Endodermal cell (in vitro differentiated cells): Measurements from ENCODE around the gene GOLGA6L1. TPM values are rescaled to one million over a fixed set of nuclear protein-coding genes. Genes with fewer than 3 reads are reported as not detected.
A peak's percentile ranks its signal among the peaks of the same experiment; 100 is the strongest.
"Not testable (repeated sequence)": the region's sequence is repeated elsewhere in the genome, so short reads cannot be mapped to it uniquely, and the experiment has no call there.

ENCODE experiments used
- DNase-seq: peaks from one replicate; pipeline ENCODE4 v3.0.0-alpha.2; 2017
- H3K27ac ChIP-seq: 2 replicates; pipeline ENCODE4 v1.5.1; 2013; ENCODE audit warnings: mild to moderate bottlenecking, low read depth, low read length, moderate library complexity
- H3K27me3 ChIP-seq: 2 replicates; pipeline ENCODE4 v1.6.1; 2013; ENCODE audit warnings: mild to moderate bottlenecking, low read length, moderate library complexity; ENCODE audit not compliant: insufficient read depth, control insufficient read depth, poor library complexity, severe bottlenecking
- H3K36me3 ChIP-seq: 2 replicates; pipeline ENCODE4 v1.7.0; 2013; ENCODE audit warnings: mild to moderate bottlenecking, low read length, moderate library complexity; ENCODE audit not compliant: control insufficient read depth, insufficient read depth
- H3K4me1 ChIP-seq: one replicate; pipeline ENCODE4 v1.7.0; 2013; ENCODE audit warnings: low read length; ENCODE audit not compliant: control insufficient read depth, insufficient read depth
- H3K4me3 ChIP-seq: 2 replicates; pipeline ENCODE4 v1.5.1; 2013; ENCODE audit warnings: mild to moderate bottlenecking, low read length, moderate library complexity
- H3K9ac ChIP-seq: 2 replicates; pipeline ENCODE4 v1.6.1; 2013; ENCODE audit warnings: mild to moderate bottlenecking, low read length, moderate library complexity; ENCODE audit not compliant: poor library complexity, severe bottlenecking; ENCODE audit errors: extremely low read depth
- H3K9me3 ChIP-seq: 2 replicates; pipeline ENCODE4 v1.6.1; 2013; ENCODE audit warnings: mild to moderate bottlenecking, low read length, moderate library complexity; ENCODE audit not compliant: control insufficient read depth
- H3K27ac Mint-ChIP-seq: 2 replicates; pipeline ENCODE4 v1.8.0; 2020; ENCODE audit warnings: mixed read lengths
- H3K27me3 Mint-ChIP-seq: 2 replicates; pipeline ENCODE4 v1.8.0; 2021; ENCODE audit warnings: mild to moderate bottlenecking, mixed read lengths; ENCODE audit not compliant: insufficient read depth
- H3K36me3 Mint-ChIP-seq: 2 replicates; pipeline ENCODE4 v1.8.0; 2020; ENCODE audit warnings: low read depth, mixed read lengths
- H3K4me1 Mint-ChIP-seq: 2 replicates; pipeline ENCODE4 v1.8.0; 2020; ENCODE audit warnings: mixed read lengths
- H3K4me3 Mint-ChIP-seq: 2 replicates; pipeline ENCODE4 v1.8.0; 2020; ENCODE audit warnings: mild to moderate bottlenecking, moderate library complexity, mixed read lengths
- H3K9me3 Mint-ChIP-seq: 2 replicates; pipeline ENCODE4 v1.8.0; 2020; ENCODE audit warnings: mild to moderate bottlenecking, mixed read lengths
- CTCF ChIP-seq: fragments of 200-600 bp; sonication (generic); conservative IDR thresholded peaks from 2 replicates; pipeline ENCODE4 v1.5.0; 2021; ENCODE audit warnings: antibody characterized with exemption, mild to moderate bottlenecking
- WGBS, 2 experiments: methylation state at CpG; one replicate each; pipeline versions ENCODE4 v1.1.5 to v1.1.7; 2013; ENCODE audit warnings: missing lambda C conversion rate in 2 of 2, mixed read lengths in 1 of 2; ENCODE audit not compliant: insufficient coverage in 1 of 2, insufficient read length in 1 of 2; 5-methylcytosine and 5-hydroxymethylcytosine counted together
- total RNA-seq, 2 donors: library from RNA; stranded (reverse); fragmentation: NEBNext Ultra II Directional in 1 of 2; extraction: Animal tissue kit (Norgen Biotek cat#: 25700) in 1 of 2; gene quantifications; 2 replicates in 1 of 2; 3 replicates in 1 of 2; pipeline ENCODE4 v1.2.1, GENCODE V29; 2021

The GOLGA6L1 gene
- total RNA-seq, 2 donors from 2014 or later = not detected

- Mint-ChIP-seq H3K27ac (no peak overlapping the region), H3K4me1 (peaks cover 21% of the 10 kb centered on the region), H3K36me3 (no peaks in the 10 kb centered on the region), H3K27me3 (no peaks in the 10 kb centered on the region), H3K4me3 (no peak overlapping the region), H3K9me3 (peaks cover 57% of the 10 kb centered on the region)
- no peak overlapping the region for H3K27ac ChIP-seq
- H3K4me3 ChIP-seq = no peak overlapping the region
- no peak for TF ChIP-seq CTCF
- H3K4me1 ChIP-seq = no peaks in the 10 kb centered on the region
- H3K9ac ChIP-seq = no peak overlapping the region
- no peak for DNase-seq
- WGBS, 2 experiments = 100% methylated on average over 1 of the region's 1 CpG; no CpG with 5 or more reads in 1 of the 2 experiments
- no peaks in the 10 kb centered on the region for H3K9me3 ChIP-seq
- H3K27me3 ChIP-seq = no peaks in the 10 kb centered on the region
- H3K36me3 ChIP-seq = no peaks in the 10 kb centered on the region
Observed at GRCh38 chr15:23083115-23083514, 53.5 kb downstream of the GOLGA6L1 start.

GRCh38 chr15:23081996-23082737, 54.5 kb downstream of the GOLGA6L1 start:
- 82 to 85% methylated on average over 2 to 6 of the region's 8 CpGs for WGBS, 2 experiments
- not testable (repeated sequence) for H3K27me3 Mint-ChIP-seq, H3K9ac ChIP-seq, H3K4me1 ChIP-seq, H3K4me3 Mint-ChIP-seq, H3K27ac ChIP-seq, H3K9me3 ChIP-seq, H3K27ac Mint-ChIP-seq, H3K4me3 ChIP-seq, H3K27me3 ChIP-seq, H3K36me3 Mint-ChIP-seq, H3K36me3 ChIP-seq
- peaks cover 61% of the 10 kb centered on the region for H3K9me3 Mint-ChIP-seq
- peaks cover 21% of the 10 kb centered on the region for H3K4me1 Mint-ChIP-seq
- DNase-seq = peak; percentile 49

- no peak overlapping the region for H3K27ac ChIP-seq
- H3K36me3 ChIP-seq = no peaks in the 10 kb centered on the region
- Mint-ChIP-seq H3K27ac (no peak overlapping the region), H3K4me3 (no peak overlapping the region), H3K9me3 (peaks cover 54% of the 10 kb centered on the region), H3K36me3 (no peaks in the 10 kb centered on the region), H3K4me1 (peaks cover 21% of the 10 kb centered on the region), H3K27me3 (no peaks in the 10 kb centered on the region)
- H3K4me1 ChIP-seq = no peaks in the 10 kb centered on the region
- no peaks in the 10 kb centered on the region for H3K27me3 ChIP-seq
- H3K4me3 ChIP-seq = no peak overlapping the region
- no peak for DNase-seq
- H3K9me3 ChIP-seq = no peaks in the 10 kb centered on the region
- no peak for TF ChIP-seq CTCF
- H3K9ac ChIP-seq = no peak overlapping the region
- 80 to 88% methylated on average over 1 to 3 of the region's 3 CpGs for WGBS, 2 experiments
Observed at GRCh38 chr15:23081271-23081670, 55.4 kb downstream of the GOLGA6L1 start.

- no peaks in the 10 kb centered on the region for H3K9me3 ChIP-seq
- peaks cover 16% of the 10 kb centered on the region for H3K4me1 Mint-ChIP-seq
- no peak for TF ChIP-seq CTCF
- no peak overlapping the region for H3K9ac ChIP-seq
- peaks cover 49% of the 10 kb centered on the region for H3K9me3 Mint-ChIP-seq
- no peaks in the 10 kb centered on the region for H3K4me1 ChIP-seq
- H3K4me3 Mint-ChIP-seq = no peak overlapping the region
- no peak overlapping the region for H3K4me3 ChIP-seq
- no peaks in the 10 kb centered on the region for H3K27me3 Mint-ChIP-seq
- no peak for DNase-seq
- H3K27ac Mint-ChIP-seq = no peak overlapping the region
- no peaks in the 10 kb centered on the region for H3K27me3 ChIP-seq
- 92 to 93% methylated on average over 5 of the region's 7 CpGs for WGBS, 2 experiments
- H3K36me3 ChIP-seq = no peaks in the 10 kb centered on the region
- H3K36me3 Mint-ChIP-seq = no peaks in the 10 kb centered on the region
- H3K27ac ChIP-seq = no peak overlapping the region
Observed at GRCh38 chr15:23079766-23080165, 56.9 kb downstream of the GOLGA6L1 start.
